Activated CD4-positive, alpha-beta T cell treated with anti-CD3 and anti-CD28 coated beads, Interleukin-2, Interleukin-6, amounts not matched to agents 100 ng/mL and 50 ng/mL, durations not matched to agents 16 hours and 8 hours (primary cell): ENCODE data around the gene MSANTD1.

Source experiments
- DNase-seq: peaks from one replicate; pipeline ENCODE4 v3.0.0-alpha.2; 2020

The MSANTD1 gene

DNA sequence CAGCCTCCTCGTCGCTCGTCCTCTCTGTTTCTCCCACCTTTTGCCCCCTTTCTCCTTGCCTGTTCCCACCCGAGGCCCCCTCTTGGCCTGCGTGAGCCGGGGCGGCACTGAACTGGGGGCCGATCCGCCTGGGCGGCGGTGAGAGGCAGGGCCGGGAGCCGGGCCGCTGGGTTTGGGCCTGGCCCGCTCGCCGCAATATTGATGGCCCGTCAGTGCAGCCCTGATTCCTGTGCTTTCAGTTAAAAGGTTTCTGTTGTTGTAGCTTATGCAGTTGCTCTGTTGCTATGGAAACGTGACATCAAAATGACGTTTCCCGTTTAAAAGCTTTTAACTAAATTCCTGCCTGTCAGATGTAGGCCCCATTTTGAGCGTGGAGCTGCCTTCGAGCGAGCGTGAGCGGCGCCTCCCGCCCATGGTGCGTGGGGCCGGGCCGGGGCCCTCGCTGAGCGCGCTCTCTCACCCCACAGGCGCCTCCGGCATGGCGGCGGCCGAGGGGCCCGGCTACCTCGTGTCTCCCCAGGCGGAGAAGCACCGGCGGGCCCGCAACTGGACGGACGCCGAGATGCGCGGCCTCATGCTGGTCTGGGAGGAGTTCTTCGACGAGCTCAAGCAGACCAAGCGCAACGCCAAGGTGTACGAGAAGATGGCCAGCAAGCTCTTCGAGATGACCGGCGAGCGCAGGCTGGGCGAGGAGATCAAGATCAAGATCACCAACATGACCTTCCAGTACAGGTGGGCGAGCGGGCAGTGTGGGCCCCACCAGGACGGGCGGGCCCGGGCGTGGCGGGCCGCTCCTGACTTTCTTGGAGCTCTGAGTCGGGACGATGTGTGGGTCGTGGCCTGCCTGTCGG, at the start of gene MSANTD1:
Gene MSANTD1, plus strand, starts transcription at position 349 of the 851 bp plus-strand sequence. Its CDS starts 64 bp downstream, at position 413.
- DNase-seq: no peak

DNA sequence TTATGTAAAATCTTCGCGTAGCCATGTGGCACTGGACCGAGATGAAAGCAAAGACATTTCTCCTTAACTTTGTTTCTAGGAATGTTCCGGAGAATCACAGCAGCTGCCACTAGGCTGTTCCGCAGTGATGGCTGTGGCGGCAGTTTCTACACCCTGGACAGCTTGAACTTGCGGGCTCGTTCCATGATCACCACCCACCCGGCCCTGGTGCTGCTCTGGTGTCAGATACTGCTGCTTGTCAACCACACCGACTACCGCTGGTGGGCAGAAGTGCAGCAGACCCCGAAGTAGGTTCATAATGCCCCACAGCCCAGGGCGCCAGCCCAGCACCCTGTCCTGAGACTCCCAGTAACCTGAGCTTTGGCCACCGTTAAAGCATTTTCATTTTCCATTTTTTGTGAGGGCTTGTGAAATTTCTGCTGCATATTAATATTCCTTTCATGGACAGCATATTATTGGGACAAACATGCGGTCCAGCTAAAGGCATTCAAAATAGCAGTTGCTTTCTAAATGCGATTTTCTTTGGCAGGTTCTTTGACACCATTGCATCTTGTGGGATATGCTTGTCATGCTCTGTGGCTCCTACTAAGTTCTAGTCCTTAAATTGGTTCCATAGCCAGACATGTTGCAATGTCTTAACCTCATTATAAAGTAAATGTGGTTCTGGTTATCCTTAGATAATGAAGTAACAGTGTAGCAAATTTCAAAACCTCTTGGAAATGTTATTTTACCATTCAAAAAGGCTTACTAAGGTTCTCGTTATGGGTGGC, 49.1 kb upstream of the MSANTD1 start:
- no peak for DNase-seq

- DNase-seq: no peak
Measured at GRCh38 chr4:3200423-3201090, 48.4 kb upstream of the MSANTD1 start.

DNA sequence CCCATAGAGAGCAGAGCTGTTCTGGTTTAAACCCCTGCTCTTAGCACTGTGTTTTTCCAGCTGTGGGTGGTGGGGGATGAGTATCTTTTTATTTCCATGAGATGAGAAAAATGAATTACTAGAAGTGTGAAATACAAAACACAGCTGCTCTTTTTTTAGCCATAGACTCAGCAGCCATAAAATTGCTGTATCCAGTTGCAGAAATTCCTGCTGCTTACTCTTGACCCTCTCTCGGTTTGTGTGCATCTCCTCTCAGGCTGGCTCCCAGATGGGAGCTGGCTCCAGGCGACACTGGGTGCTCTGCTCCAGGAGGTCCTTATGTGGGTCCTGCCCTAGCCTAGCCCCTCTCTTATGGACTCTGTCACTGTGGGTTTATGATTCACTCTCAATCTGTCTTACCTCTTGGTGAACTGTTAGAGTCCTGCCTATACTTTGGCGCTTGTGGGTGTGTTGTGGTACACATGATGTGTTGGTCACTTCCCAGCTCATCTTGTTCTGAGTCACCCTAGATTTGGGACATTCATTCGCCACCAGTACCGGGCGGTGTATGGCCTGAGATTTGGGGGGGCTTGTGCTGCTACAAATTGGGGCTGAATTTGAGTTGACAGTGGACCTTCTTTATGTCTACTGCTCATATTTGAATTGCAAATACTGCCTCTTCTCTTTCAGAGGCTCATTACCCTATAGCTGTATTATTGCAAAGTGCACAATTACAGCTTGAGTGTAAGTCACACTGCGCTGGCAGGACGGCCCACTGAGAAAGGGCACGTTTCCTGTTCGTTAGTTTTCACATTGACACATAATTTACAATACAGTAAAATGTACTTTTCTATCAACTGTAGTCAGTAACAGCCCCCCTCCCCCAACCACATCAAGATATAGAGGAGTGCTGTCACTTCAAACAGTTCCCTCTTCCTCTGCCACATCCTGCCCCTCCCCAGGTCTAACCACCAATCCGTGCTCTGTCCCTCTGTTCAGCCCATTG, 46.9 kb upstream of the MSANTD1 start:
- peak; percentile 92 for DNase-seq

- DNase-seq: peak; percentile 41
Measured at GRCh38 chr4:3202836-3203820, 45.8 kb upstream of the MSANTD1 start.

GRCh38 chr4:3203971-3204431, 45.0 kb upstream of the MSANTD1 start:
- DNase-seq: no peak

DNA sequence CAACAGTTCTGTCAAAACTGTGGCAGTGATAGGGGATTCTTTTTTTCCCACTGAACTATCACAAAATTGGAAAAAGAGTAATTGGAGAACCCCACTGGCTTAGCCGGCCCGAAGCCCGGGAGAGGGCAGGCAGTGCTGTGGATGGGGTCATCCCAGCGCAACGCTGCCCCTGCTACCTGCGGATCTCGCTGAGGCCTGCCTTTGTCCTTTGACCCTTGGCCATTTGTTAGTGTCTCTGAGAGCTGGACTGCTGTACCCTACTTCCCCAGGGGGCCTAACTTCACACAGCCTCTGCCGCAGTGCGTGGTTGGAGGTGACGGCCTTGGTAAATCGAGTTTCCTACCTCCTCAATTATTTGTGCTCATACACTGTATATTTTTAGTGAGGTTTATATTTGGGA, 43.0 kb upstream of the MSANTD1 start:
- DNase-seq: no peak

GRCh38 chr4:3206439-3207100, 42.4 kb upstream of the MSANTD1 start:
- no peak for DNase-seq

GRCh38 chr4:3207531-3208037, 41.4 kb upstream of the MSANTD1 start:
- no peak for DNase-seq

- DNase-seq: no peak
Measured at GRCh38 chr4:3208826-3209225, 40.1 kb upstream of the MSANTD1 start.

GRCh38 chr4:3209551-3210325, 39.2 kb upstream of the MSANTD1 start:
- no peak for DNase-seq

DNA sequence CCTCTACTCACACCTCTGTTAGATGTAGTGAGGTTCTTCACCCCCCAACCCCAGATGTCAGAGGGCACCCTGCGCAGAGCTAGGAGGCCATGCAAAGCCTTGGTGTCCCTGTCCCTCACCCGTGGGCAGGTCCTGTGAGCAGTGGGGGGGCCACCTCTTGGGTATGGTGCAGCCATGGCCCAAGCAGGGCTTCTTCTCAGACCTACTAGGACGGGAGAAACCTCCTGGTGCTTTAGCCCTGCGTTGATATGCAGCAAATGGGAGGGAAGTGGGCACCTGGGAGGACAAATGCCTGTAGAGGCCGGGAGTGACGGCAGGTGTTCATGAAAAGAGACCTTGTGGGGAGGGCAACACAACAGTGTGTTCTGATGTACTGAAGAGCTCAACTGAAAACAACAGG, 38.5 kb upstream of the MSANTD1 start:
- DNase-seq: no peak

GRCh38 chr4:3211866-3212265, 37.1 kb upstream of the MSANTD1 start:
- DNase-seq: no peak

DNA sequence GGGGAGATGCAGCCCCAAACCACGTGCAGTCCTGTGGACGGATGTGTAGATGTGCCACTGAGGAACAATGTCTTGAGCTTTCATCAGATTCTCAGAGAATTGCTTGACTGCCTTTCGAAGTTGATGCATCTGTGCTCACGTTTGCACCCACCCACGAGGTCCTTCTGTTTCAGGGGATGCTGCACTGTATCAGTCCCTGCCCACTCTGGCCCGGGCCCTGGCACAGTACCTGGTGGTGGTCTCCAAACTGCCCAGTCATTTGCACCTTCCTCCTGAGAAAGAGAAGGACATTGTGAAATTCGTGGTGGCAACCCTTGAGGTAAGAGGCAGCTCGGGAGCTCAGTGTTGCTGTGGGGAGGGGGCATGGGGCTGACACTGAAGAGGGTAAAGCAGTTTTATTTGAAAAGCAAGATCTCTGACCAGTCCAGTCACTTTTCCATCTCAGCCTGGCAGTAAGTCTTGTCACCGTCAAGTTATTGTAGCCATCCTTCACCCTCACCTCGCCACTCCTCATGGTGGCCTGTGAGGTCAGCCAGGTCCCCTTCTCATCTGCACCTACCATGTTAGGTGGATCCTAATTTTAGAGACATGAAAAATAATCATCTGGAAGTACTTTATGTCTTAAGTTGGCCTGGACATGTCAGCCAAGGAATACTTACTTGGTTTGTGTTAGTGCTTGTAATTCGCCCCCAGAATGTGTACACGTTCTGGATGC, 36.4 kb upstream of the MSANTD1 start:
- no peak for DNase-seq

- no peak for DNase-seq
Measured at GRCh38 chr4:3213106-3213425, 35.9 kb upstream of the MSANTD1 start.

DNA sequence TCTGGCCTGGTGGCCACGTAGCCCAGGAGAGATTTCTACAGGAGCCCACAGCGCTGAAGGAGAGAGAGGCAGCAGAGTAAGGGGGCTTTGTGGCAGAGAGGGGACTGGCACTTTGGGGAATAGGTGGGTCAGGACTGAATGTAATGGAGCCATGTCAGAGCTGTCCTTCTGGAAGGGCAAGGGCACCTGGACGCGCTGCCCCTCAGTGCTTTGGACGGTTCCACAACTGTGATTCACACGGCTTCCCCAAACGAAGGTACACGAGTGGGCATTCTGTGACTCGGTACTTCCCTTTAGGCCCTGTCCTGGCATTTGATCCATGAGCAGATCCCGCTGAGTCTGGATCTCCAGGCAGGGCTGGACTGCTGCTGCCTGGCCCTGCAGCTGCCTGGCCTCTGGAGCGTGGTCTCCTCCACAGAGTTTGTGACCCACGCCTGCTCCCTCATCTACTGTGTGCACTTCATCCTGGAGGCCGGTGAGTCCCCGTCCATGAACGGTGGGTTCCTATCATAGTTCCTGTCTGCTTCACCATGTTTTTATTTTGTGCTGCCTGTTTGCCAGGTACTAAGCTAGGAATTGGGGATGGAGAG, 35.2 kb upstream of the MSANTD1 start:
- DNase-seq: no peak

DNA sequence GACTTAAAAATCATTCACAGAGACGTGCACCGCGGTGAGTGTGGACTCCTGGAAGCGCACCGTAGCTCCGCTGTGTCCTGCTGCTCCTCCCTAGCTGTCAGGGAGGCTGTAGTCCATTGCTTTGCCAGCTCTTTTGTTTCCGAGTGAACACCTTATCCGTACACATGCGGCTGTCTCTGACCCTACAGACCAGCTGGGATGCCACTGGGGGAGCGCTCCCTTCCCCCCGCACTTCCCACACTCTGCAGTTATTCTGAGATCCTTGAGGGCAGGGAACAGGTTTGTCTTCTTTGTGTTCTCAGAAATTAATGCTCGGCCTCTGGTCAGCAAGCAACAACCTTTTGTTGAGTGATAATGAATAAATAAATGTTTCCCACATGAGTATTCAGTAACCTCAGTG, 33.7 kb upstream of the MSANTD1 start:
- no peak for DNase-seq

GRCh38 chr4:3215733-3216132, 33.2 kb upstream of the MSANTD1 start:
- no peak for DNase-seq
